HG03045 (cell line): Measurements from ENCODE around the gene KLHDC7A.
"Not testable (repeated sequence)": the region's sequence is repeated elsewhere in the genome, so short reads cannot be mapped to it uniquely, and the experiment has no call there.

Source experiments
- ATAC-seq: cut with Tn5 transposase; IDR thresholded peaks from one replicate; pipeline ENCODE4 v1.9.1; 2021; ENCODE audit warnings: mild to moderate bottlenecking, moderate library complexity; ENCODE audit not compliant: unreplicated experiment

KLHDC7A gene

GRCh38 chr1:18480315-18481189, at the start of gene KLHDC7A:
KLHDC7A (plus strand) TSS chr1:18480930; CDS start chr1:18480982, 52 bp downstream.
- ATAC-seq: no peak

GRCh38 chr1:18434041-18434440, 46.7 kb upstream of the KLHDC7A start:
- no peak for ATAC-seq

GRCh38 chr1:18440385-18441226, 40.1 kb upstream of the KLHDC7A start:
- ATAC-seq: no peak

GRCh38 chr1:18443587-18444520, 36.9 kb upstream of the KLHDC7A start:
- ATAC-seq: no peak

- ATAC-seq: no peak
Observed at GRCh38 chr1:18444563-18444962, 36.2 kb upstream of the KLHDC7A start.

GRCh38 chr1:18446751-18447150, 34.0 kb upstream of the KLHDC7A start:
- ATAC-seq: no peak

GRCh38 chr1:18447509-18448220, 33.1 kb upstream of the KLHDC7A start:
- no peak for ATAC-seq

- ATAC-seq: no peak
Observed at GRCh38 chr1:18448889-18449288, 31.8 kb upstream of the KLHDC7A start.

- no peak for ATAC-seq
Observed at GRCh38 chr1:18452550-18452949, 28.2 kb upstream of the KLHDC7A start.

- no peak for ATAC-seq
Observed at GRCh38 chr1:18458133-18459092, 22.3 kb upstream of the KLHDC7A start.

GRCh38 chr1:18461656-18462055, 19.1 kb upstream of the KLHDC7A start:
- ATAC-seq: no peak

- not testable (repeated sequence) for ATAC-seq
Observed at GRCh38 chr1:18462517-18462916, 18.2 kb upstream of the KLHDC7A start.

GRCh38 chr1:18463063-18463462, 17.7 kb upstream of the KLHDC7A start:
- no peak for ATAC-seq

GRCh38 chr1:18463984-18464664, 16.6 kb upstream of the KLHDC7A start:
- ATAC-seq: no peak

- no peak for ATAC-seq
Observed at GRCh38 chr1:18464665-18465050, 16.1 kb upstream of the KLHDC7A start.

- no peak for ATAC-seq
Observed at GRCh38 chr1:18466676-18467075, 14.1 kb upstream of the KLHDC7A start.

- no peak for ATAC-seq
Observed at GRCh38 chr1:18468570-18468969, 12.2 kb upstream of the KLHDC7A start.

- ATAC-seq: no peak
Observed at GRCh38 chr1:18469514-18469913, 11.2 kb upstream of the KLHDC7A start.
